ENCODE data around the gene LHB. TPM values are rescaled to one million over a fixed set of nuclear protein-coding genes. Genes with fewer than 3 reads are reported as not detected.

LHB gene
- total RNA-seq, 1 donor from 2014 or later = not detected

DNA sequence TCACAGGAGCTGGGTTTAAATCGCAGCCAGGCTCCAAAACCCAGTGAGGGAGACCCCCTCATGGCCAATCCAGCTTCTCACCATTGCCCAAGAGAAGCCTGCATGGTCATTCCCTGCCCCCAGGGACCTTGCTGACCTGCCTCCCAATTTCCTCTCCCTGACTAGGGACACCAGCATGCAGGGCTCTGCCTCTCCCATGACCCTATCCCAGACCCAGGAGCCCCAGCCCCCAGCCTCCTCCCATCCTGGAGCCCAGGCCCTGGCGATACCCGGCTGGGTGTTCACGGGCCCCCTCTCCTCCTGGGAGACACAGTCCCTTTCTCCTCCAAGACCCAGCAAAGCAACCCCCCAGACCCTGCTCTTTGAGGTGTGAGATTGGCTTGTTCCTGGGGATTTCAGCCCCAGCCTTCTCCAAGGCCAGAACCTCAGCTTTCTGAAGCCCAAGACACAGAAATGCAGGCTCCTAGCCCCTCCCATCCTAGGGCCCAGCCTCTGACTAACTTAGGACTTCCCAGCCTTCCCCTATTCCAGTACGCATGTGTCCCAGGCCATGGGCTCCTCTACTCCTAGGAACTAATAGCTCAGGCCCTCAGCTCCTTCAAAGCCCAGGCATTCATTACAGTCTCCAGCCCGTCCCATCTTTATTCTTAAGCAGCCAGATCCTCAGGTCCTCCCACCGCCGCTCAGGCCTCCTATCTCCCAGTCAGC lies 24.9 kb downstream of the LHB start:
- DNase-seq (ENCODE audit: low spot score in 2 of 2, unreplicated experiment in 2 of 2) = no peak
- no peaks in the 10 kb centered on the region for H3K9me3 Mint-ChIP-seq
- peaks cover 18% of the 10 kb centered on the region for H3K36me3 Mint-ChIP-seq
- H3K27me3 Mint-ChIP-seq (ENCODE audit: low read depth) = no peaks in the 10 kb centered on the region
- H3K4me3 Mint-ChIP-seq = peak overlapping the region; percentile 93
- peak overlapping the region; percentile 99 for H3K27ac Mint-ChIP-seq
- TF ChIP-seq, protein P1, sequence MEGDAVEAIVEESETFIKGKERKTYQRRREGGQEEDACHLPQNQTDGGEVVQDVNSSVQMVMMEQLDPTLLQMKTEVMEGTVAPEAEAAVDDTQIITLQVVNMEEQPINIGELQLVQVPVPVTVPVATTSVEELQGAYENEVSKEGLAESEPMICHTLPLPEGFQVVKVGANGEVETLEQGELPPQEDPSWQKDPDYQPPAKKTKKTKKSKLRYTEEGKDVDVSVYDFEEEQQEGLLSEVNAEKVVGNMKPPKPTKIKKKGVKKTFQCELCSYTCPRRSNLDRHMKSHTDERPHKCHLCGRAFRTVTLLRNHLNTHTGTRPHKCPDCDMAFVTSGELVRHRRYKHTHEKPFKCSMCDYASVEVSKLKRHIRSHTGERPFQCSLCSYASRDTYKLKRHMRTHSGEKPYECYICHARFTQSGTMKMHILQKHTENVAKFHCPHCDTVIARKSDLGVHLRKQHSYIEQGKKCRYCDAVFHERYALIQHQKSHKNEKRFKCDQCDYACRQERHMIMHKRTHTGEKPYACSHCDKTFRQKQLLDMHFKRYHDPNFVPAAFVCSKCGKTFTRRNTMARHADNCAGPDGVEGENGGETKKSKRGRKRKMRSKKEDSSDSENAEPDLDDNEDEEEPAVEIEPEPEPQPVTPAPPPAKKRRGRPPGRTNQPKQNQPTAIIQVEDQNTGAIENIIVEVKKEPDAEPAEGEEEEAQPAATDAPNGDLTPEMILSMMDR (IDR thresholded peaks at IDR 0.05; ENCODE audit: unreplicated experiment) = no peak
- H3K4me1 Mint-ChIP-seq = peaks cover 31% of the 10 kb centered on the region

DNA sequence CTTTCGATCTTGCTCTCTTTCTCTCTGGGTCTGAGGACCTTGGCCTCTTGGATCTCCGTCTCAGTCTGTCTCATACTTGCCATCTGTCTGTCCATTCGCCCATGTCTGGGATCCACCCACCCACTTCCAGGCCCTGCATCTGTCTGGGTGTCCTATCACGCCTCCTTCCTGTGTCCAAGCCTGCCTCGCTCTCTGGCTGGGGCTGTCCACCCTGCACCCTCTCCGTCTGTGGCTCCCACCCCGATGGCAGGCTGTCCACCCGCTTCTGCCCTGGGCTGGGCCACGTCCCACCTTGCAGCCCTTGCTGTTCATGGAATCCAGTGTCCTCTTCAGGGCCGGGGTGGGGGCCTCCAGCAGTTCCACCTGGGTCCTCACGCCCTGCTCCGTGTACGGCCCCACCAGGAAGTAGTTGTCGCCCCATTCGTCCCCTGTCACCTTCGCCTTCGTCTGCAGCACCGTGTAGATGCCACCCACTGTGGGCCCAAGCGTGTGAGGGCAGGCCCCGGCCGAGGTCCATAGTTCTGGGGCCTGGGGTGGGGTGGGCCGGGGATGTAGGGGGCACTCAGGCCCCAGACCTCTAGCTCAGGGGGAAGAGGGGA lies 25.8 kb downstream of the LHB start:
- H3K27ac Mint-ChIP-seq = no peak overlapping the region
- no peaks in the 10 kb centered on the region for H3K9me3 Mint-ChIP-seq
- peak overlapping the region; percentile 15 for H3K4me3 Mint-ChIP-seq
- no peak for DNase-seq (ENCODE audit: low spot score in 2 of 2, unreplicated experiment in 2 of 2)
- peaks cover 18% of the 10 kb centered on the region for H3K36me3 Mint-ChIP-seq
- H3K27me3 Mint-ChIP-seq (ENCODE audit: low read depth) = no peaks in the 10 kb centered on the region
- peaks cover 31% of the 10 kb centered on the region for H3K4me1 Mint-ChIP-seq
- TF ChIP-seq, protein P1 (IDR thresholded peaks at IDR 0.05; ENCODE audit: unreplicated experiment) = no peak

DNA sequence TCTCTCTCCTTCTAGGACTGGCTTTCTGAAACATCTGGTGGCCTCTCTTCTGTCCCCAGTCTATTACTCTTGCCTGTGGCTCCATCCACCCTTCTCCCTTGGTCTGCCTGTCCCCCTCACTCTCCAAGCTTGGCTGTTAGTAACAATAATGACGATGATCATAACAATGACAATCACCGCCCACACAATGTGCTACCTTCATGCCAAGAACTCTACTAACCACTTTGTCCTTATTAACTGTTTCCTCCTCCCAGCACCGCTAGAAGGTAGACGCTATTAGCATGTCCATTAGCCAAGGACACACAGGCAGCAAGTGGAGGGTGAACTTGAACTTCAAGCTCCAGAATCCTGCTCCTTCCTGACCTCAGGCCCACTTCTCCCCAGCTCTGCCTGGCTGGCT lies 26.5 kb downstream of the LHB start:
- peak overlapping the region; percentile 2 for H3K4me3 Mint-ChIP-seq
- H3K27me3 Mint-ChIP-seq (ENCODE audit: low read depth) = no peaks in the 10 kb centered on the region
- peaks cover 22% of the 10 kb centered on the region for H3K36me3 Mint-ChIP-seq
- no peaks in the 10 kb centered on the region for H3K9me3 Mint-ChIP-seq
- no peak overlapping the region for H3K27ac Mint-ChIP-seq
- peaks cover 31% of the 10 kb centered on the region for H3K4me1 Mint-ChIP-seq
- TF ChIP-seq, protein P1 (IDR thresholded peaks at IDR 0.05; ENCODE audit: unreplicated experiment) = no peak
- no peak for DNase-seq (ENCODE audit: low spot score in 2 of 2, unreplicated experiment in 2 of 2)

DNA sequence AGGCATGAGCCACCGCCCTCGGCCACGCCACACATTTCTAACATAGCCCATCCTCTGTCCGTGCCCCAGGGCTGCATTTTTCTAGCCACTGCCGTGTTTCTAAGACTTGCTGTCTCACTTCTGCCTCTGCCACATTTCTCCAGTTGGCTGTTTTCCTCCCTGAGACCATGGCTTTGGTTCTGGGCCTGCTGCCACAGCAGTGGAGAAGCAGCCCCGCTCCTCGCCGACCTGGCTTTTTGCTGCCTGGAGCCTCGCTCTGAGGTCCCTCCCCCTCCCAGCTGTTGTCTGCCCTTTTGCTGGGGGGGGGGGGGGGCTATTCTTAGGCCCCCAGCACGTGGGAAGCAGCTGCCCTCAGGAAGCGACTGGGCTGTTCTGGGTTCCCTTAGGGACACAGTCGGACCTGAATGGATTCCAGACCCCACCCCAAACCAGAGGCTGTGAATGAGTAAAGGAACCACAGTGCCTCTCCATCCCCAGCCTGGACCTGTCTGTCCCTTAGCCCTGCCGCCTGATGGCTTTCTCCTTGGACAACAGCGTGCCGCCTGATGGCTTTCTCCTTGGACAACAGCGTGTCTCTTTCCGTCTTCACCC lies 27.1 kb downstream of the LHB start:
- no peaks in the 10 kb centered on the region for H3K27me3 Mint-ChIP-seq (ENCODE audit: low read depth)
- H3K4me1 Mint-ChIP-seq = peaks cover 25% of the 10 kb centered on the region
- no peak overlapping the region for H3K27ac Mint-ChIP-seq

DNA sequence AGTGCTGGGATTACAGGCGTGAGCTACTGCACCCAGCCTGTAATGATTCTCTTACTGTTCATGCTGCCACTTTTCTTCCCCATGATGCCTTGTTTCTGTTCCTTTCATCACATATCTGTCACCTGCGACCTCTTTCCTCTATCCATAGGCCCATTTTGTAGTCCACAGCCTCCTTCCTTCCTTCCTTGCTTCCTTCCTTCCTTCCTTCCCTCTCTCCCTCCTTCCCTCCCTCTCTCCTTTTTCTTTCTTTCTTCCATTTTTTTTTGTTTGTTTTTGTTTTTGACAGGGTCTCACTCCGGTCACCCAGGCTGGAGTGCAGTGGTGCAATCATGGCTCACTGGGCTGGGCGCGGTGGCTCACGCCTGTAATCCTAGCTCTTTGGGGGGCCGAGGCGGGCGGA lies 28.0 kb downstream of the LHB start:
- TF ChIP-seq, protein P1 (IDR thresholded peaks at IDR 0.05; ENCODE audit: unreplicated experiment) = no peak
- no peaks in the 10 kb centered on the region for H3K9me3 Mint-ChIP-seq
- H3K27ac Mint-ChIP-seq = no peak overlapping the region
- no peak overlapping the region for H3K4me3 Mint-ChIP-seq
- no peaks in the 10 kb centered on the region for H3K27me3 Mint-ChIP-seq (ENCODE audit: low read depth)
- peaks cover 19% of the 10 kb centered on the region for H3K4me1 Mint-ChIP-seq
- H3K36me3 Mint-ChIP-seq = peaks cover 24% of the 10 kb centered on the region
- no peak for DNase-seq (ENCODE audit: low spot score in 2 of 2, unreplicated experiment in 2 of 2)

More for the DNA sequence above, 27.1 kb downstream of the LHB start:
- TF ChIP-seq, protein P1 (IDR thresholded peaks at IDR 0.05; ENCODE audit: unreplicated experiment) = no peak
- Mint-ChIP-seq H3K9me3 (no peaks in the 10 kb centered on the region), H3K36me3 (peaks cover 24% of the 10 kb centered on the region), H3K4me3 (no peak overlapping the region)
- no peak for DNase-seq (ENCODE audit: low spot score in 2 of 2, unreplicated experiment in 2 of 2)

All from mesothelial cell of epicardium (in vitro differentiated cells).